ENCODE measurements around the gene TMEM178B. TPM values are rescaled to one million over a fixed set of nuclear protein-coding genes. Genes with fewer than 3 reads are reported as not detected.
A peak's percentile ranks its signal among the peaks of the same experiment; 100 is the strongest.

The TMEM178B gene
- total RNA-seq, 1 experiment from 2014 or later: not detected

DNA sequence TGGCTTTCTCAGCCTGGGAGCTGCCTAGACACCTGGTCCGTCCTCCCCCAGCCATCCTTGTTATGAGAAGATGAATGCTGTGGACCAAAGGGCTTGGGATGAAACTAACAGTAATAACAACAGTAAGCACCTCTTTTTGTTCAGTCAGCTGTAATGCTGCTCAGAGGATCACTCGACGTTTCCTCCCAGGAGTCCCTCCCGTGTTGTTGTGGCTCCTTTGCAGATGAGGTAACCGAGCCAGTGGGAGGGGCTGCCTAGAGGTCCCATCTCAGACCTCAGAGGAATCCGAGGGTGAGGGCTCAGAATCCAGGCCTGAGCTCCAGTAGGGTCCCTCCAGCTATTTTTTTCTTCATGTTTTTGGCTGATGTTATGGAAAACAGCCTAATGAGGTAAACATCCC lies 145.1 kb downstream of the TMEM178B start:
- Histone ChIP-seq H3K4me2 (ENCODE audit: low read depth, low read length, poor library complexity, severe bottlenecking) (no peak overlapping the region), H3K36me3 (ENCODE audit: insufficient read depth, low read length) (no peaks in the 10 kb centered on the region), H3K9me2 (replicated peaks; ENCODE audit: insufficient read depth, low read length) (no peaks in the 10 kb centered on the region), H2AFZ (ENCODE audit: low read length) (no peak overlapping the region), H3K27ac (ENCODE audit: low read length) (no peak overlapping the region), H3K9me3 (ENCODE audit: low read length) (no peaks in the 10 kb centered on the region), H3K79me2 (ENCODE audit: low read length) (no peaks in the 10 kb centered on the region), H3K27me3 (ENCODE audit: low read length) (no peaks in the 10 kb centered on the region), H3K4me1 (ENCODE audit: low read length) (no peaks in the 10 kb centered on the region), H3K4me3 (ENCODE audit: low read length) (no peak overlapping the region), H3K9ac (ENCODE audit: low read length) (no peak overlapping the region), H4K20me1 (ENCODE audit: insufficient read depth, low read depth, low read length) (no peaks in the 10 kb centered on the region)
- DNase-seq: no peak

GRCh38 chr7:141220263-141220880 lies 146.5 kb downstream of the TMEM178B start:
- no peaks in the 10 kb centered on the region for H4K20me1 ChIP-seq (ENCODE audit: insufficient read depth, low read depth, low read length)
- no peaks in the 10 kb centered on the region for H3K9me3 ChIP-seq (ENCODE audit: low read length)
- H2AFZ ChIP-seq (ENCODE audit: low read length): no peak overlapping the region
- no peaks in the 10 kb centered on the region for H3K27me3 ChIP-seq (ENCODE audit: low read length)
- no peaks in the 10 kb centered on the region for H3K4me1 ChIP-seq (ENCODE audit: low read length)
- H3K9ac ChIP-seq (ENCODE audit: low read length): no peak overlapping the region
- no peaks in the 10 kb centered on the region for H3K9me2 ChIP-seq (replicated peaks; ENCODE audit: insufficient read depth, low read length)
- H3K4me3 ChIP-seq (ENCODE audit: low read length): no peak overlapping the region
- peak; percentile 55 for DNase-seq
- H3K27ac ChIP-seq (ENCODE audit: low read length): no peak overlapping the region
- H3K36me3 ChIP-seq (ENCODE audit: insufficient read depth, low read length): no peaks in the 10 kb centered on the region
- no peaks in the 10 kb centered on the region for H3K79me2 ChIP-seq (ENCODE audit: low read length)
- H3K4me2 ChIP-seq (ENCODE audit: low read depth, low read length, poor library complexity, severe bottlenecking): no peak overlapping the region

DNA sequence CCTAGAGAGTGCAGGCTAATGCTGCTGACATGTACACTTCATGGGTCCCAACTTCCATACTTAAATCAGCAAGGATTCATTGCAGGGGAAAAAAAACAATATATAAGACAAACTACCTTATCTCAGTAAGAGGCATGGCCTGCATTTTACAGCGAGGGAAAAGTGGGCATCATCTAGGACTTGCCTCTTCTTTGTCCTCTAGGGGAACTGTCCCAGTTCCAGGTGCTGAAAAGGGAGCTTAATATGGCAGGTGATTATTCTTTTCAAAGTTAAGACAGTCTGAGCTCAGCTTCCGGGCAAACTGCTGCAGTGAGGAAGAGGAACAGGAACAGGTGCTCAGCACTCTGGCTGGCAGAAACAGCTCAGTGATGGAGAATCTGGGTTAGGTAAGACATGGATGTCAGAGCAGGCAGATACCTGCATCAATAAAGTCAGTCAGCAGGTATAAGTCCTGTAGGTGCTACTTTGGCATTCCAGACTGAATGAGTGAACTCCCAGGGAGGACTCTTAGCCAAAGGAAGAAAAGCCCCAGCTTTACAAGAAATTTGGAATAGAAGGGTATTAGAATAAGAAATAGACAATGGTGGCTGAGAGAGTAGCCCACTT lies 147.2 kb downstream of the TMEM178B start:
- H3K27ac ChIP-seq (ENCODE audit: low read length): no peak overlapping the region
- H3K4me1 ChIP-seq (ENCODE audit: low read length): no peaks in the 10 kb centered on the region; the same call in 1 of the 2 replicates
- H3K79me2 ChIP-seq (ENCODE audit: low read length): no peaks in the 10 kb centered on the region
- H3K4me3 ChIP-seq (ENCODE audit: low read length): no peak overlapping the region
- no peaks in the 10 kb centered on the region for H3K36me3 ChIP-seq (ENCODE audit: insufficient read depth, low read length)
- no peak overlapping the region for H3K4me2 ChIP-seq (ENCODE audit: low read depth, low read length, poor library complexity, severe bottlenecking)
- H4K20me1 ChIP-seq (ENCODE audit: insufficient read depth, low read depth, low read length): no peaks in the 10 kb centered on the region
- H3K9me2 ChIP-seq (replicated peaks; ENCODE audit: insufficient read depth, low read length): no peaks in the 10 kb centered on the region
- no peak overlapping the region for H2AFZ ChIP-seq (ENCODE audit: low read length)
- peak; percentile 48 for DNase-seq
- no peaks in the 10 kb centered on the region for H3K9me3 ChIP-seq (ENCODE audit: low read length)
- no peaks in the 10 kb centered on the region for H3K27me3 ChIP-seq (ENCODE audit: low read length)
- no peak overlapping the region for H3K9ac ChIP-seq (ENCODE audit: low read length)

DNA sequence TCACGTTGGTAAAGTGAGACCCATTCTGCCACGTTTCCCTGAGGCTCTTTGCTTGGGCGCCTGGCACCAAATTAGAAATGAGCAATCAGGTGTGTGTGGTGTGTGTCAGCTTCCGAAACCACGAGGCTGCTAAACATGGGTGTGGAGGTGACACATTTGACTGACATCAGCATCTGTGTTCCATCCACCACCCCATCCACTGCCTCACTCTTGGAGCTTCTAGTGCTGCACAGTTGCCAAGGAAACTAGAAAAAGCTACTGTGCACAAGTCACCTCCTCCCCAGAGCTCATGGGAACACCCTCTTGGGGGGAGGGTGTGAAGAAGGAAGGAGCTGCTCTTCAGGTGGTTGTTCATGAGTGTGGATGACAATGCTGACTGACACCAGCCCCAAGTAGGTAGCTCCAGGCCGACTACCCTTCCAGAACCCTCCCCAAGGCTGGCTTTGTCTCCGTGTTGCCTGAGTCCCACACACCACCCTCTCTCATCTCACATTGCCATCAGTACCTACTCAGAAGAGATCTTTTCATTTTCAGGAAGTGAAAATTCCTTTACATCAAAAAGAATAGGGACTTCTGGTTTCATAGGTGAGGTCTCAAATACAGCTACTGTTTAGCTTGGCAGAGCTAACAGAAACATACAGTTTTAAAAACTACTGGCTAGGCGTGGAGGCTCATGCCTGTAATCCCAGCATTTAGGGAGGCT lies 152.2 kb downstream of the TMEM178B start:
- no peak for DNase-seq
- H3K4me2 ChIP-seq (ENCODE audit: low read depth, low read length, poor library complexity, severe bottlenecking): no peak overlapping the region

GRCh38 chr7:141227454-141227853 lies 153.6 kb downstream of the TMEM178B start:
- Histone ChIP-seq H3K27ac (ENCODE audit: low read length) (no peak overlapping the region), H3K4me2 (ENCODE audit: low read depth, low read length, poor library complexity, severe bottlenecking) (no peak overlapping the region), H3K36me3 (ENCODE audit: insufficient read depth, low read length) (no peaks in the 10 kb centered on the region), H4K20me1 (ENCODE audit: insufficient read depth, low read depth, low read length) (no peaks in the 10 kb centered on the region), H2AFZ (ENCODE audit: low read length) (no peak overlapping the region), H3K79me2 (ENCODE audit: low read length) (no peaks in the 10 kb centered on the region), H3K4me1 (ENCODE audit: low read length) (no peaks in the 10 kb centered on the region; the same call in 1 of the 2 replicates), H3K27me3 (ENCODE audit: low read length) (no peaks in the 10 kb centered on the region), H3K4me3 (ENCODE audit: low read length) (no peak overlapping the region), H3K9me3 (ENCODE audit: low read length) (no peaks in the 10 kb centered on the region), H3K9me2 (replicated peaks; ENCODE audit: insufficient read depth, low read length) (no peaks in the 10 kb centered on the region), H3K9ac (ENCODE audit: low read length) (no peak overlapping the region)
- no peak for DNase-seq

More for the DNA sequence above, 152.2 kb downstream of the TMEM178B start:
- H3K27ac ChIP-seq (ENCODE audit: low read length): no peak overlapping the region
- H3K9me3 ChIP-seq (ENCODE audit: low read length): no peaks in the 10 kb centered on the region
- H3K79me2 ChIP-seq (ENCODE audit: low read length): no peaks in the 10 kb centered on the region
- no peak overlapping the region for H2AFZ ChIP-seq (ENCODE audit: low read length)
- no peaks in the 10 kb centered on the region for H3K9me2 ChIP-seq (replicated peaks; ENCODE audit: insufficient read depth, low read length)
- H4K20me1 ChIP-seq (ENCODE audit: insufficient read depth, low read depth, low read length): no peaks in the 10 kb centered on the region
- H3K9ac ChIP-seq (ENCODE audit: low read length): no peak overlapping the region
- H3K36me3 ChIP-seq (ENCODE audit: insufficient read depth, low read length): no peaks in the 10 kb centered on the region
- no peak overlapping the region for H3K4me3 ChIP-seq (ENCODE audit: low read length)
- no peaks in the 10 kb centered on the region for H3K27me3 ChIP-seq (ENCODE audit: low read length)
- H3K4me1 ChIP-seq (ENCODE audit: low read length): no peaks in the 10 kb centered on the region; the same call in 1 of the 2 replicates

GRCh38 chr7:141228482-141228881 lies 154.6 kb downstream of the TMEM178B start:
- no peak for DNase-seq
- Histone ChIP-seq H3K79me2 (ENCODE audit: low read length) (no peaks in the 10 kb centered on the region), H3K27ac (ENCODE audit: low read length) (no peak overlapping the region), H3K27me3 (ENCODE audit: low read length) (no peaks in the 10 kb centered on the region), H2AFZ (ENCODE audit: low read length) (no peak overlapping the region), H3K4me2 (ENCODE audit: low read depth, low read length, poor library complexity, severe bottlenecking) (no peak overlapping the region), H3K36me3 (ENCODE audit: insufficient read depth, low read length) (no peaks in the 10 kb centered on the region), H4K20me1 (ENCODE audit: insufficient read depth, low read depth, low read length) (no peaks in the 10 kb centered on the region), H3K4me1 (ENCODE audit: low read length) (no peaks in the 10 kb centered on the region; the same call in 1 of the 2 replicates), H3K9me3 (ENCODE audit: low read length) (no peaks in the 10 kb centered on the region), H3K4me3 (ENCODE audit: low read length) (no peak overlapping the region), H3K9me2 (replicated peaks; ENCODE audit: insufficient read depth, low read length) (no peaks in the 10 kb centered on the region), H3K9ac (ENCODE audit: low read length) (no peak overlapping the region)

GRCh38 chr7:141231018-141231792 lies 157.3 kb downstream of the TMEM178B start:
- H3K9me3 ChIP-seq (ENCODE audit: low read length): no peaks in the 10 kb centered on the region
- H3K9me2 ChIP-seq (replicated peaks; ENCODE audit: insufficient read depth, low read length): no peaks in the 10 kb centered on the region
- H3K4me1 ChIP-seq (ENCODE audit: low read length): no peaks in the 10 kb centered on the region; the same call in 1 of the 2 replicates
- H3K79me2 ChIP-seq (ENCODE audit: low read length): no peaks in the 10 kb centered on the region
- H2AFZ ChIP-seq (ENCODE audit: low read length): no peak overlapping the region
- H3K27ac ChIP-seq (ENCODE audit: low read length): no peak overlapping the region
- H3K9ac ChIP-seq (ENCODE audit: low read length): no peak overlapping the region
- H3K4me3 ChIP-seq (ENCODE audit: low read length): no peak overlapping the region
- no peaks in the 10 kb centered on the region for H4K20me1 ChIP-seq (ENCODE audit: insufficient read depth, low read depth, low read length)
- H3K36me3 ChIP-seq (ENCODE audit: insufficient read depth, low read length): no peaks in the 10 kb centered on the region
- H3K4me2 ChIP-seq (ENCODE audit: low read depth, low read length, poor library complexity, severe bottlenecking): no peak overlapping the region
- DNase-seq: no peak
- H3K27me3 ChIP-seq (ENCODE audit: low read length): no peaks in the 10 kb centered on the region

Data from Karpas-422 (cell line).